Stimulated activated CD4-positive, alpha-beta T cell treated with anti-CD3 and anti-CD28 coated beads, Interleukin-1b, Interleukin-23, amount 100 ng/mL, for 1 hour (primary cell): Measurements from ENCODE around the gene PALLD.
"Not testable (repeated sequence)": the region's sequence is repeated elsewhere in the genome, so short reads cannot be mapped to it uniquely, and the experiment has no call there.

Experiments used
- DNase-seq, 2 donors: peaks; one replicate each; pipeline ENCODE4 v3.0.0-alpha.2; 2020; ENCODE audit warnings: low read depth in 2 of 2

Gene PALLD

GRCh38 chr4:168908093-168908492 is 411.2 kb downstream of the PALLD start:
- DNase-seq, result no peak

GRCh38 chr4:168908851-168909273 is 412.0 kb downstream of the PALLD start:
- DNase-seq, result no peak

- DNase-seq, result no peak
Observed at GRCh38 chr4:168914095-168914494, 417.2 kb downstream of the PALLD start.

DNA sequence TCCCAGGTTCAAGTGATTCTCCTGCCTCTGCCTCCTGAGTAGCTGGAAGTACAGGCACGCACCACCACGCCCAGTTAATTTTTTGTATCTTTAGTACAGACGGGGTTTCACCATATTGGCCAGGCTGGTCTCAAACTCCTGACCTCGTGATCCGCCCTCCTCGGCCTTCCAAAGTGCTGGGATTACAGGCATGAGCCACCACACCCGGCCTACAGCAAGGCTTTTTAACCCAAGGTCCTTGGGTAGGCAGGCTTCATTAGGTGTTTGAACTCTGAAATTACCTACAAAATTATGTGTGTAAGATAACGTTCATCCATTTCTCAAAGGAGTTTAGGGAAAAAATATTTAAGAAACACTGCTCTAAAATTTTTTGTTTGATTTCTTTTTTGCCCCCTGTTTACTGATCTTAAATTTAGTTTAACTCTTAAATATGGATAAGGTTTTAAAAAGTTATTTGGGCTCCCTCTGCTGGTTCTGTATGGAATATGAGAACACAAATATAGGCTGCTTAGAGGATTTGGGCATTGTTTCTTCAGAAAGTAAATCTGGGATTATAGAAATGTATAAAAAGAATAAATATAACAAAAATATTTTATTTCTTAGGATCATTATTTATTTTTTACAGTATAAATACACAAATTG is 420.4 kb downstream of the PALLD start:
- DNase-seq, result no peak

- DNase-seq, result no peak
Observed at GRCh38 chr4:168919706-168920324, 423.0 kb downstream of the PALLD start.

GRCh38 chr4:168920441-168921065 is 423.7 kb downstream of the PALLD start:
- no peak for DNase-seq

DNA sequence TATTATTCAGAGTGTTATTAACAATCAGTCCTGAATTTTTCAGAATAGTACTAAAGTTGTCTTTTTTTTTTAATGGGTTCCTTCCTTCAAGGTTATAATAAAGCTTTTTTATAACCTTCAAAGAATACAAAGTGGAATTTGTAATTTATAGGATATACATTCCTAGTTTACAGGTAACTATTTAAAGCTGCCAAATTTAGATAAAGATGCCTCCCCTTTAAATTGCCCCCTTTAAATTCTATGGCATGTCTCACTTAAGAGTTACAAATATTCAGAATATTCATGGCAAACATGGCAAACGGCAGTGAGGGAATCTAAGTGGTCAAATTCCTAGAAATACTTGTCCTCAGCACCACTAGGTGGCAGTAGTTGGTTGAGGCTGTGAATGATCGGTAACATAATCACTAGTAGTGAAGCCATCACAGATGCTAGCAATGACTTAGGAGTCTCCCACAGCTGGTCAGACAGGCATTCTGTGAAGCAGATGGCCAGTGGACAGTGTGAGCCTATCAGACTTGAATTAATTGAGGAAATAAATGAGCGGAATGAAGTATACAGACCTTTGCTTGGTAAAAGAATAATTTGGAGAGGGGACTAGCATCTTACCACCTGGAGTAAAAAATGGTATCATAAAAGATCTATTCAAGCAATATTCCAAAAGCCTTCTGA is 426.8 kb downstream of the PALLD start:
- DNase-seq, result peak; percentile 4 to 13

- no peak for DNase-seq
Observed at GRCh38 chr4:168924667-168925066, 427.8 kb downstream of the PALLD start.

GRCh38 chr4:168925789-168926490 is 429.1 kb downstream of the PALLD start:
- DNase-seq, result no peak

GRCh38 chr4:168928346-168928745 is 431.5 kb downstream of the PALLD start:
- DNase-seq, result no peak

- DNase-seq, result no peak
Observed at GRCh38 chr4:168928875-168929274, 432.0 kb downstream of the PALLD start.

DNA sequence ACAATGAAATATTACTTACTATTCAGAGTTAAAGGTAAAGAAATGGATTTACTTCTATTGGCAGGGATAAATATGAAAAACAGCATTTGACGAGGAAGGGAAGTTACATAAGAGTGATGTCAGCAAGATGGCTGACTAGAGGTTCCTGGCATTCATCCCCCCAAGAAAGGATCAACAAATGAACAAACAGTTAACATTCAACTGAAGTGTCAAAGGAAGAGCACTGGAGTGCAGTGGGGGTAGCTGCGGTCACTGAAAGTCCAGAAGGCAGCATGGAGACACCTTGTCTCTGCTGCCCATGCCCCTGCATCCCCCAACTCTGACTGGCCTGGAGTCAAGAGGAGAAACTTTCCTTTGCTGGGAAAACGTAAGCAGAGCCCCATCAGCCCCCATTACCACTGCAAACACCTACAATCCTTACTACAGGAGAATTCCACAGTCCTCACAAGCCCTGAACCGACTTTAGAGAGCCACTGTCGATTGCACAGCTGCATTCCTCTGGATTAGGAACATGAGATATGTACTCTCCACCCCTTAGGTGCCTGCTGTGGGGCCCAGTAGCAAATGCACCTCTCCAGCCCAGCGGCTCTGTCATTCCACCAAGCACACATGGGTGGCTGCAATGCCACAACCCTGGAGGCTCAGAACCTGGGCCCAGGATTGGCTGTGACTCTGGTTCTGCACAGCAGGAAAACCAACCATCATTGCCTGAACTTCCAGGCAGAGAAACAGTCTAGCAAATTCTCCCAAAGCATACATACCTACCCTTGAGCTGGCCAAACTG is 433.8 kb downstream of the PALLD start:
- no peak for DNase-seq

GRCh38 chr4:168931215-168931650 is 434.4 kb downstream of the PALLD start:
- DNase-seq, result no peak

DNA sequence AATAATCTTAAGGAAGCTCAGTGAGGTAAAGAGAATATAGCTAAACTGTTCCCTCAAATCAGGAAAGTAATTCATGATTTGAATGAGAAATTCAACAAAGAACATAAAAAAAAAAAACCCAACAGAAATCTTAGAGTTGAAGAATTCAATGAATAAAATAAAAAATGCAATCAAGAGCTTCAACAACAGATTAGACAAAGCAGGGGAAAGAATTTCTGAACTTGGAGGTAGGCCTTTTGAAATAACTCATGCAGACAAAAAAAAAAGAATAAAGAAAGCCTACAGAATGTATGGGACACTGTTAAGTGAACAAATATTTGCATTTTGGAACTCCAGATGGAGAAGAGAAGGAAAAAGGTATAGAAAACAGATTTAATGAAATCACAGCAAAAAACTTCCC is 435.3 kb downstream of the PALLD start:
- DNase-seq, result no peak

- no peak for DNase-seq
Observed at GRCh38 chr4:168933423-168933822, 436.6 kb downstream of the PALLD start.

DNA sequence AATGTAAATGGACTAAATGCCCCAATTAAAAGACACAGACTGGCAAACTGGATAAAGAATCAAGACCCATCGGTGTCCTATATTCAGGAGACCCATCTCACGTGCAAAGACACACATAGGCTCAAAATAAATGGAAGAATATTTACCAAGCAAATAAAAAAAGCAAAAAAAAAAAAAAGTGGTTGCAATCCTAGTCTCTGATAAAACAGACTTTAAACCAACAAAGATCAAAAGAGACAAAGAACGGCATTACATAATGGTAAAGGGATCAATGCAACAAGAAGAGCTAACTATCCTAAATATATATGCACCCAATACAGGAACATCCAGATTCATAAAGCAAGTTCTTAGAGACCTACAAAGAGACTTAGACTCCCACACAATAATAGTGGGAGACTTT is 440.6 kb downstream of the PALLD start:
- not testable (repeated sequence) for DNase-seq

DNA sequence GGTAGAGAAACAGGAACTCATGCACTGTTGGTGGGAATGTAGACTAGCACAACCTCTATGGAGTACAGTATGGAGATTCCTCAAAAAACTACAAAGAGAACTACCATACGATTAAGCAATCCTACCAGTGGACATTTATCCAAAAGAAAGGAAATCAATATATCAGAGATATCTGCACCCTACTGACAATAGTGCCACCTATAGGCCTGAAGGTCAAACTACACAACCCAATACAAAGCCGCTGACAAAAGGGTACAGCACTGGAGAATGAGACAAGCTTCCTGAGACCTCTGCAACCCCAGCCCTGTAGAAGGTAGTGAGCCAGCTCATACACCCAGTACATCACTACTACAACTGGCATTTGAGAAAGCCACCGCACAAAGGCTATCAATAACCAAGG is 446.1 kb downstream of the PALLD start:
- DNase-seq, result no peak

DNA sequence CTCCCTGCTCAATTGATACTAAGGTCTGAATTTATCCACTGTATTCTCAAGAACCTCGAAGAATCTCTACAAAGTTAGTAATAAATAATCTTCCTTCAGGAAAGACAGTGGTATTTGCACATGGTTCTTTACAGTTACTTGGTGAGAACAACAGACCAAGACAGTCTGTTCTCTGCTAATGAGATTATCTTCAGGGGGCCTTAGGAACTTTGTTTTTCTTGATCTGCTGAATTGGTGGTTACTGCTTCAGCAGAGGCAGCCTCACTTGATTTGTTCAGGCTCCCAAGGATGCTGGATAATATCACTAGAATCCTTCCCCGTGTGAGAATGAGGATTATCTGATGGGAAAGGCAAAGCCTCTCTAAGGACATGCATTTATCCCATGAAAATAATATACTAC is 448.4 kb downstream of the PALLD start:
- DNase-seq, result no peak

GRCh38 chr4:168952821-168953246 is 456.0 kb downstream of the PALLD start:
- not testable (repeated sequence) for DNase-seq

DNA sequence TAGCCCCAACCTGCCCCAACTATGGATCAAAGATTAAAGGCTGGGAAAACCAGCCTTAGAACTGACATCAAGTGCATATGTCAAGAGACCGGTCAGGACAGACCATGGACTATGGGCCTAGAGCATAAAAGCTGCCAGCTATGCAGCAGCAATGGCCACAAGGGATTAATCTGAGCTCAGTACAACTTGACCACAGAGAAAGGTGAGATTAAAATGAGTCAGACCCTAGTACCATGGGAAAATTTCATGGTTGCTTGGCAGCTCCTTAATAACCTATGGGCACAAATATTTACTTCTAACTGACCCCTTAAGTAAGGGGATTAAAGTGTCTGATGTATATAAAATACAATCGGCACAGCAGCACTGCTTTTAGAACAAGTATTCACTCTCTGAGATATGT is 458.8 kb downstream of the PALLD start:
- DNase-seq, result no peak

DNA sequence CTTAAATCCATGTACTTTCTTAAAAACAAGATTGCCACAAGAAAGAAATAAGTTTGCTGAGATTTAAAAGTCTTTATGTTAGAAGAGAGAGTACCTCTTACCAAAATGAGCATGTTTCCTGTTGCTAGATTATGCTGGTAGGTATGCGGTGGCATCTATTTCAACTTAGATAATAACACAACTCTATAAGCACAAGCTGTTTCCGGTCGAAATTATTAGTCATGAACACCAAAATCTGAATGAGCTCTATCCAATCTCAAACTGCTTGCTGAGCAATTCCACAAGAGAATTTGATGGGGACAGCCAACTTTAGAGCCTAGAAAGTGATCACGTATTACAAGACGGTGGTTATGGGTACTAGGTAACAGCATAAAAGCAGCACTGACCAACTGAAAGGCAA is 463.9 kb downstream of the PALLD start:
- DNase-seq, result no peak
